ENCODE measurements around the gene AGBL4. TPM values are rescaled to one million over a fixed set of nuclear protein-coding genes. Genes with fewer than 3 reads are reported as not detected.
"Not testable (repeated sequence)": the region's sequence is repeated elsewhere in the genome, so short reads cannot be mapped to it uniquely, and the experiment has no call there.

AGBL4 gene
- polyA plus RNA-seq, 3 donors, result 0.05 TPM; not detected in 2

- Histone ChIP-seq H3K4me3 (replicated peaks in 1 of 3; ENCODE audit: low read depth in 2 of 3, low read length in 3 of 3) (no peak overlapping the region), H2AFZ (ENCODE audit: insufficient read depth, low read depth, low read length, poor library complexity, severe bottlenecking) (no peak overlapping the region), H3K4me1 (ENCODE audit: control insufficient read depth in 1 of 2, insufficient read depth in 2 of 2, low read length in 2 of 2) (no peaks in the 10 kb centered on the region), H3K9ac (ENCODE audit: insufficient read depth, low read length, poor library complexity, severe bottlenecking) (no peak overlapping the region), H3K9me3 (replicated peaks in 1 of 2; ENCODE audit: control insufficient read depth in 1 of 2, insufficient read depth in 1 of 2, low read length in 2 of 2) (peaks cover 0 to 6% of the 10 kb centered on the region in 2 donors), H3K36me3 (replicated peaks in 1 of 2; ENCODE audit: control insufficient read depth in 1 of 2, insufficient read depth in 2 of 2, low read length in 2 of 2) (no peaks in the 10 kb centered on the region), H3K4me2 (replicated peaks; ENCODE audit: extremely low read depth, low read length, poor library complexity, severe bottlenecking) (no peak overlapping the region), H3K27me3 (ENCODE audit: control insufficient read depth in 2 of 2, insufficient read depth in 2 of 2, low read length in 2 of 2) (no peaks in the 10 kb centered on the region), H3K27ac (ENCODE audit: low read depth in 1 of 2, low read length in 2 of 2) (no peak overlapping the region), H3K79me2 (ENCODE audit: insufficient read depth, low read length) (no peaks in the 10 kb centered on the region), H4K20me1 (ENCODE audit: insufficient read depth, low read length) (no peaks in the 10 kb centered on the region)
- no peaks in the 10 kb centered on the region for H3K4me1 Mint-ChIP-seq
- no peaks in the 10 kb centered on the region for H3K36me3 Mint-ChIP-seq
- no peak overlapping the region for H3K27ac Mint-ChIP-seq
- peaks cover 0 to 7% (median 4%) of the 10 kb centered on the region in 7 donors for H3K9me3 Mint-ChIP-seq
- TF ChIP-seq CTCF (IDR thresholded peaks at IDR 0.05), result no peak
- no peak for DNase-seq
- 94% methylated on average over 2 of the region's 2 CpGs for WGBS (ENCODE audit: insufficient coverage)
- H3K4me3 Mint-ChIP-seq, result no peak overlapping the region
- peaks cover 0 to 2% (median 0%) of the 10 kb centered on the region in 3 donors for H3K27me3 Mint-ChIP-seq (ENCODE audit: low read depth in 3 of 3)
- intact Hi-C loops (cut with micrococcal nuclease), result no loop called here
Measured at GRCh38 chr1:49323925-49324540, 699.7 kb downstream of the AGBL4 start.

- H3K9me3 ChIP-seq (replicated peaks in 1 of 2; ENCODE audit: control insufficient read depth in 1 of 2, insufficient read depth in 1 of 2, low read length in 2 of 2); H3K36me3 ChIP-seq (replicated peaks in 1 of 2; ENCODE audit: control insufficient read depth in 1 of 2, insufficient read depth in 2 of 2, low read length in 2 of 2); H3K4me2 ChIP-seq (replicated peaks; ENCODE audit: extremely low read depth, low read length, poor library complexity, severe bottlenecking); H3K79me2 ChIP-seq (ENCODE audit: insufficient read depth, low read length); intact Hi-C loops (cut with micrococcal nuclease); H3K27me3 Mint-ChIP-seq (ENCODE audit: low read depth in 3 of 3); H3K27me3 ChIP-seq (ENCODE audit: control insufficient read depth in 2 of 2, insufficient read depth in 2 of 2, low read length in 2 of 2); H3K9me3 Mint-ChIP-seq; H3K4me1 Mint-ChIP-seq; H3K9ac ChIP-seq (ENCODE audit: insufficient read depth, low read length, poor library complexity, severe bottlenecking); H4K20me1 ChIP-seq (ENCODE audit: insufficient read depth, low read length); H3K36me3 Mint-ChIP-seq; DNase-seq; H2AFZ ChIP-seq (ENCODE audit: insufficient read depth, low read depth, low read length, poor library complexity, severe bottlenecking); H3K4me1 ChIP-seq (ENCODE audit: control insufficient read depth in 1 of 2, insufficient read depth in 2 of 2, low read length in 2 of 2); H3K27ac Mint-ChIP-seq; H3K4me3 Mint-ChIP-seq; H3K4me3 ChIP-seq (replicated peaks in 1 of 3; ENCODE audit: low read depth in 2 of 3, low read length in 3 of 3); H3K27ac ChIP-seq (ENCODE audit: low read depth in 1 of 2, low read length in 2 of 2): not testable (repeated sequence)
- no CpG with 5 or more reads among the region's 2 CpGs for WGBS (ENCODE audit: insufficient coverage)
Measured at GRCh38 chr1:49320493-49320892, 703.3 kb downstream of the AGBL4 start.
